ENCODE measurements around the gene HSPB8.

Gene HSPB8

DNA sequence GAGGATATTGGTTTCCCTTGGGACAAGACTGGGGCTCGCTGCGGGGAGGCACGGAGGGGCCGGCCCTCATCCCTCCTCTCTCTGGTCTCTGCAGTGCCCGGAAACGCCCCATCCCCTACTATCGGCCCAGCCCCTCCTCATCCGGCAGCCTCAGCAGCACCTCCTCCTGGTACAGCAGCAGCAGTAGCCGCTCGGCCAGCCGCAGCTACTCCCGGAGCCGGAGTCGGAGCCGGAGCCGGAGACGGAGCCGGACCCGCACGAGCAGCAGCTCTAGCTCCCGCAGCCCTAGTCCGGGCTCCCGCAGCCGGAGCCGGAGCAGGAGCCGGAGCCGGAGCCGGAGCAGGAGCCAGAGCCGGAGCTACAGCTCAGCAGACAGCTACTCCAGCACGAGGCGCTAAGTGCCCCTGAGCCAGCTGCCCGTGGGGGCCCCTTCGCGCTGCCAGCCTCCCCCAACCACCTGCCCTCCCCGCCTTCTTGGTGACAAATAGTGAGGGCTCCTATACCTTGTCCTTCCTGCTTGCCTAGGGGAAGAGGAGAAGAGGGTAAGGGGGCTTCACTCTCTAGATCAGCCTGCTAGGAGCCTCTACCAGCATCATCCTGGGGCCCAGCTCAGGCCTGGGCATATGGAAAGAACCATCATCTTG is 22.2 kb upstream of the HSPB8 start:
- Histone ChIP-seq H3K79me2 (ENCODE audit: insufficient read depth, low read depth) (no peaks in the 10 kb centered on the region), H4K20me1 (ENCODE audit: insufficient read depth) (no peaks in the 10 kb centered on the region), H2AFZ (ENCODE audit: low read depth) (no peak overlapping the region), H3K27ac (no peak overlapping the region), H3K4me1 (ENCODE audit: low read depth, poor library complexity, severe bottlenecking) (no peaks in the 10 kb centered on the region), H3K9ac (no peak overlapping the region), H3K4me3 (IDR thresholded peaks at IDR 0.05; ENCODE audit: insufficient read depth, low read depth, low read length) (no peak overlapping the region), H3K36me3 (ENCODE audit: insufficient read depth) (no peaks in the 10 kb centered on the region), H3K4me2 (no peak overlapping the region), H3K27me3 (ENCODE audit: insufficient read depth, low read depth) (no peaks in the 10 kb centered on the region)
- TF ChIP-seq, protein P1, sequence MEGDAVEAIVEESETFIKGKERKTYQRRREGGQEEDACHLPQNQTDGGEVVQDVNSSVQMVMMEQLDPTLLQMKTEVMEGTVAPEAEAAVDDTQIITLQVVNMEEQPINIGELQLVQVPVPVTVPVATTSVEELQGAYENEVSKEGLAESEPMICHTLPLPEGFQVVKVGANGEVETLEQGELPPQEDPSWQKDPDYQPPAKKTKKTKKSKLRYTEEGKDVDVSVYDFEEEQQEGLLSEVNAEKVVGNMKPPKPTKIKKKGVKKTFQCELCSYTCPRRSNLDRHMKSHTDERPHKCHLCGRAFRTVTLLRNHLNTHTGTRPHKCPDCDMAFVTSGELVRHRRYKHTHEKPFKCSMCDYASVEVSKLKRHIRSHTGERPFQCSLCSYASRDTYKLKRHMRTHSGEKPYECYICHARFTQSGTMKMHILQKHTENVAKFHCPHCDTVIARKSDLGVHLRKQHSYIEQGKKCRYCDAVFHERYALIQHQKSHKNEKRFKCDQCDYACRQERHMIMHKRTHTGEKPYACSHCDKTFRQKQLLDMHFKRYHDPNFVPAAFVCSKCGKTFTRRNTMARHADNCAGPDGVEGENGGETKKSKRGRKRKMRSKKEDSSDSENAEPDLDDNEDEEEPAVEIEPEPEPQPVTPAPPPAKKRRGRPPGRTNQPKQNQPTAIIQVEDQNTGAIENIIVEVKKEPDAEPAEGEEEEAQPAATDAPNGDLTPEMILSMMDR (conservative IDR thresholded peaks at IDR 0.05; ENCODE audit: low read depth, low read length), result no peak

DNA sequence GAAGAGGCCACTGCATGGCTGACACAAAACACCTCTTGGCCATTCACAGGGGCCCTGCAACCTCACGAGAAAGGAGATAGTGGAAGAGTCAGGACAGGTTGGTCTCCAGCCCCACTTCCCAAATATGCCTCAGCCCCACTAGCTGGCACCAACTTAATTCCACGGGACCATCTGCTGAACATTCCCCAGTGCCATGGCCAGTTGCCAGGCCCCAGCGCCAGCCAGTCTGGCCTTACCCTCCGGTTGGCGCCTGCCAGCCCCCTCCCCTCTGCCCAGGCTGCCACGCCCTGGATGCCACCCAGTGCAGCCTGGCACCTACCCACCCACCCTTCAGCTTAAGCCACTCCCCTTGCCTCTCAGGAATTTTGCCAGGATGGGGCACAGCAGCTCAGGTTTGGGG is 21.2 kb upstream of the HSPB8 start:
- Histone ChIP-seq H2AFZ (ENCODE audit: low read depth) (no peak overlapping the region), H3K4me2 (no peak overlapping the region), H3K79me2 (ENCODE audit: insufficient read depth, low read depth) (no peaks in the 10 kb centered on the region), H3K36me3 (ENCODE audit: insufficient read depth) (no peaks in the 10 kb centered on the region), H3K4me1 (ENCODE audit: low read depth, poor library complexity, severe bottlenecking) (no peaks in the 10 kb centered on the region), H3K27me3 (ENCODE audit: insufficient read depth, low read depth) (no peaks in the 10 kb centered on the region), H4K20me1 (ENCODE audit: insufficient read depth) (no peaks in the 10 kb centered on the region), H3K4me3 (IDR thresholded peaks at IDR 0.05; ENCODE audit: insufficient read depth, low read depth, low read length) (no peak overlapping the region), H3K27ac (no peak overlapping the region), H3K9ac (no peak overlapping the region)
- TF ChIP-seq, protein P1 (conservative IDR thresholded peaks at IDR 0.05; ENCODE audit: low read depth, low read length), result no peak

DNA sequence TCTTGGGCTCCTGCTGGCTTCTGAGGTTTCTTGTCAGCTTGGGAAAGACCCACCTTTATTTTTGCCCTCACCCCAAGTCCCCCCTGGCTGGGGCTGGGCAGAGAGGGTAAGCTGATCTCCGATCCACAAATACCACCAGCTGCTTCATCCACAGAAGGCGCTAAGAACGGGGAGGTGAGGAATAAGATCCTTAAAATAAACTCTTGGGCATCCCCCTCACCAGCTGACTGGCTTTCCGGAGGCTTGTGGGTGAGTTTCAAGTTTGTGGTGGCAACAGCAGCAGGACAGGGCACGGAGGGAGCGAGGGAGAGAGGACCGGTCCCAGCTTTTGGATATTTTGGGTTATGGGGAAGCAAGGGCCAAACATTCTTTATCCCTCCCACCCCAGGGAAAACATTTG is 20.8 kb upstream of the HSPB8 start:
- Histone ChIP-seq H3K36me3 (ENCODE audit: insufficient read depth) (no peaks in the 10 kb centered on the region), H3K4me1 (ENCODE audit: low read depth, poor library complexity, severe bottlenecking) (no peaks in the 10 kb centered on the region), H3K79me2 (ENCODE audit: insufficient read depth, low read depth) (no peaks in the 10 kb centered on the region), H3K27ac (no peak overlapping the region), H3K27me3 (ENCODE audit: insufficient read depth, low read depth) (no peaks in the 10 kb centered on the region), H3K9ac (no peak overlapping the region), H3K4me2 (no peak overlapping the region), H3K4me3 (IDR thresholded peaks at IDR 0.05; ENCODE audit: insufficient read depth, low read depth, low read length) (no peak overlapping the region), H2AFZ (ENCODE audit: low read depth) (no peak overlapping the region), H4K20me1 (ENCODE audit: insufficient read depth) (no peaks in the 10 kb centered on the region)
- TF ChIP-seq, protein P1 (conservative IDR thresholded peaks at IDR 0.05; ENCODE audit: low read depth, low read length), result no peak

DNA sequence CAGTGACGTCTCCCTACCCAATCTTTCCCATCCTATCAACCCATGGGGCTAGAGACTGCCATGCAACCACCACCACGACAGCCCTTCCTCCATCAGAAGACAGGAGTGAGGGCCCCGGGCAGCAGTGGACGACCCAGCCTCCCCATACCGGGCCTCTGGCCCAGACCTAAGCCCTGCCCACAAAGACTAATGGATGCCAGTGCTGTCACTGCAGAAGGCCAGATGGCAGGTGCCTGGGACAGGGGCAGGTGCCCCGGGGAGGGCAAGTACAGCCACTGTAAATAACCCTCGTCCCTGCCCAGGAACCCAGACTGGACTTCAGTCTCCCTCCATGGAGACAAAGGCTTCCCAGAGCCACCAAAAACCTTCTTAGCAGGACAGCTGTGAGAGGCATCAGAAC is 20.3 kb upstream of the HSPB8 start:
- H3K4me1 ChIP-seq (ENCODE audit: low read depth, poor library complexity, severe bottlenecking), result no peaks in the 10 kb centered on the region

More for the DNA sequence above, 20.3 kb upstream of the HSPB8 start:
- no peaks in the 10 kb centered on the region for H3K27me3 ChIP-seq (ENCODE audit: insufficient read depth, low read depth)
- TF ChIP-seq, protein P1 (conservative IDR thresholded peaks at IDR 0.05; ENCODE audit: low read depth, low read length), result no peak
- no peak overlapping the region for H2AFZ ChIP-seq (ENCODE audit: low read depth)
- H3K27ac ChIP-seq, result no peak overlapping the region
- no peaks in the 10 kb centered on the region for H4K20me1 ChIP-seq (ENCODE audit: insufficient read depth)
- H3K36me3 ChIP-seq (ENCODE audit: insufficient read depth), result no peaks in the 10 kb centered on the region
- H3K79me2 ChIP-seq (ENCODE audit: insufficient read depth, low read depth), result no peaks in the 10 kb centered on the region
- H3K4me3 ChIP-seq (IDR thresholded peaks at IDR 0.05; ENCODE audit: insufficient read depth, low read depth, low read length), result no peak overlapping the region
- no peak overlapping the region for H3K9ac ChIP-seq
- no peak overlapping the region for H3K4me2 ChIP-seq

All from KMS-11 (cell line).